Dedifferentiated amniotic fluid mesenchymal stem cell (primary cell): ENCODE results near the gene OR5AR1.
"Not testable (repeated sequence)": the region's sequence is repeated elsewhere in the genome, so short reads cannot be mapped to it uniquely, and the experiment has no call there.

ENCODE experiments used
- DNase-seq: peaks from one replicate; pipeline ENCODE4 v3.0.0-alpha.2; 2016; ENCODE audit errors: extremely low spot score

The OR5AR1 gene

DNA sequence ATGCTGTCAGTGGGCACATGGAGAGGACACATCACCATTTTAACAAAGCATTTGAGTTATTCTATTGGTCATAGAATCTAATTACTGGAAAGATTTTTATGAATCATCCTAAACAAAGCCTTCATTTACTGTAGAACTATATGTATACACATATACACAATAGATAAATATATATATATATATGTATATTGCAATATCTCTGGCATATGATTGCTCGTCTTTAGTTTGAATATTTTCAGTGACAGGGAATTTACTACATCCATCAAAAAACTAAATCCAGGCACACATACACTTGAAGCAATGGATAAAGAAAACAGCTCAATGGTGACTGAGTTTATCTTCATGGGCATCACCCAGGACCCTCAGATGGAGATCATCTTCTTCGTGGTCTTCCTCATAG is at the start of gene OR5AR1:
Gene OR5AR1, plus strand, starts transcription at position 301 of the 400 bp plus-strand sequence. Its CDS starts 0 bp downstream, at position 301.
- DNase-seq, result no peak

DNA sequence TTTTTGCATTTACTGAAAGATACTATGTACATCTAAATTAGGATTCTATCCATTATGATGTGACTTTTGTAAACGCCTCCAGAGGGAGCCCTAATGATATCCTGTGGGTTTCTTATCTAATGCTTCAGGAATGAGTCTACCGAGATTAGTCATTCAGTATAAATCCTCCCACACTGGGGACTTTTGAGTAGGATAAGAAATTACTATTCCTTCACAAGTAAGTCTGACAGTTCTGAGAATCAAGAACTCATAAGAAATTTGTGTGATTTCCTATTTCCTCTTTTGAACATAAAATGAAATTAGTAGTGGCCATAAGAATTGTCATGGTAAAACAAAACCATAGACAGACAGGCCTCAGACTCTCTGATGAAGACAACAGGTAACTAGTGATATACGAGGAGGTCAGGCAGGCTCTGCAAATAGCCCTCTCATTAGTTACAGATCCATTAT is 38.8 kb upstream of the OR5AR1 start:
- no peak for DNase-seq

DNA sequence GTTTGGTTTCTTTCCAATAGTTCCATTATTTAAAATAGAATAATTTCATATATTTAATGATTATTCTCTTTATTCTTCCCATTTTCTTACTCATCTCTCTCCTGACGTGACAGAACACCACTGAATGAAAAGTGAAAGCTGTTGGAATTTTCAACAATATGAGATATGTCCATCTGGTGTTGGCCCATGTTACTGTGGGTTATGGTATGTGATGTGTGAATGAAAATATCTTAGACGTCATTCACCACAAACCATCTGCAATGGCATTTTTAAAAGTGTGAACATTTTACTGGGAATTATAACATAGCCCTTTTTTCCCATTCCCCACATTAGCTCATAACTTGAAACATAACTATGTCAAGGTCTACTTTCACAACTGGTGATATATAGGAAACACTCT is 37.5 kb upstream of the OR5AR1 start:
- DNase-seq, result no peak

DNA sequence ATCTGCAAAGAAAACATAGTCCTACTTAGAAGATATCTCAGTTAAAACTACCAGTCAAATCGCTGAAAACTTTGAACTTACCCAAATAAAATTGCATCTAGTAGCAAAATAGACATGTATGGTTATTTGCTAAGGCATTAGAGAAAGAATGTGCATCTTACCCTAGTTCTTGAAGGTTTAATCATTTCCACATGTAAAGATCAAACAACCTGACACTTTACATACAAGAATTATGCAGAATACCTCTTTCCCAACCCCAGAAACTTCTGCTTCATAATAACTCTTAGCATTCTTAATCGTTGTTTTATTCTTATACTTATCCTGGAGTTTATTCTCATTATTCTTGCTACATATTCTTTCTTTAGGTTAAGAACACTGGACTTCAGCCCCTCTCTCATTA is 31.2 kb upstream of the OR5AR1 start:
- no peak for DNase-seq

DNA sequence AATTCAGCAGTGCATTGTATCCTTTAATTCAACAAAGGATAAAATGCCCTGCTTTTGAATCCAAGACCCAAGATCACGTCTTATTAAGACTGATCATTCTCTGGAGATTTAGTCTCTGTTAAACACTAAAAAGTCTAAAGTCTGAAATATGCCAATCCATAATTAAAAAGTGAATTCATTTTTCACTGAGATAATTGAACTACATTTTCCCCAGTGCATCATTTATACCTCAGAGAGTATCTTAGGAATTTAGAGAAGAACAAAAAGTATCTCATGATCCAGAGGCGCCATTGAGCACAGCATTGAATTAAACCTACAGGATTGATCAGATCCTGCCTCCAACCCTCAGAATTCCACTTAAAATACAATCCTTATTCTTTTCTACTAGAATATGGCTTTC is 26.6 kb upstream of the OR5AR1 start:
- DNase-seq, result no peak

DNA sequence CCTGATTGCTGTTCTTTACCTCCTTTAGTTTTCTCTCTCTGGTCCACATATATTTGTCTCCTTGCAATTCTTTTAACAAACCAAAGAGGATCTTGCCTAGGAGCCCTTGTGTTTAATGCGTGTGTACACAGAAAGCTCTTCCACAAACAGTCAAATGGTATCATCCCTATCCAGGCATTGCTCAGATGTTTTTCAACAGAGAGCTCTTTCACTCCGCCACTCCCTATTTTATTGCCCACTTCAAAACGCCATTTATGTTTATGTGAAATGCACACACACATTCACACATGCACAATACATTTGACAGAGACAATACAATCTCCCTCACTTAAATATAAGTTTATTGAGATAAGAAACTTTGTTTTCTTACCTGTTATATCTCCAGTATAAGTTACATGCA is 26.0 kb upstream of the OR5AR1 start:
- no peak for DNase-seq

DNA sequence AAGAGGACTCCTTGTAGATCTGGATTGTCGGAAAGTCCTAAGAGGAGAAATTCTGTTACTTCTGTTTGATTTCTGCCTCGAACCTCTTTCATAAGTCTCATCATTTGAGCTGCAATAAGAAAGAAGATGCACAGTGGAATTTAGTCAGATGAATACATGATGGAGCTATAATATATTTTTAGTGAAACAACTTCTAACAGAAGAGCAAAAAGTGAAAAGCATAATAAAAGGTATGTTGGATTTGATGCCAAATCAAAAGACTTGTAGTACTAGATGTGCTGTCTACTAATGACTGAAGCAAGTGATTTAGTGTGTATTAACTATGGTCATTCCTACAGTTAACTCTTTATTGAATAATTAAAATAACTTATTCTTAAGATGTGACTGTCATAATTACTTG is 21.1 kb upstream of the OR5AR1 start, which contains the start of gene OR5AP2:
Gene OR5AP2, minus strand, starts transcription at position 101 of the 400 bp plus-strand sequence. Its CDS starts 0 bp downstream, at position 101.
- no peak for DNase-seq

DNA sequence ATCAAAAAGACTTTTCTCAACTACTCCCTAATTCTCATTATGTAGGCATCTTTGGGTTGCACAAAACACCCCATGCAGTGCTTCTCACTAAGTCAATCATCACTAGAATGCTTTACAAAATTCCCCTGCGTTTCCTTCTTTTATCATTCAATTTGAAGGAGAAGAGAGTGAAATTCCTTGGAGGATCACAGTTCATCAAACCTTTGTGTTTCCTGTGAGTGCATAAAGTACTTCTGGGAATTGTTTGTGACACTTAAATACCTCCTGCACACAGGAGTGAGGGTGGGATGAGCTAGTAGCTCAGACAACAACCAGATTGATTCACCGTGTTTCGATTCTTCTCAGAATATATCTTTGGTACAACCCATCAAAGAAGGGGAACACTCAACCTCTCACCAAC is 3.7 kb upstream of the OR5AR1 start:
- no peak for DNase-seq

DNA sequence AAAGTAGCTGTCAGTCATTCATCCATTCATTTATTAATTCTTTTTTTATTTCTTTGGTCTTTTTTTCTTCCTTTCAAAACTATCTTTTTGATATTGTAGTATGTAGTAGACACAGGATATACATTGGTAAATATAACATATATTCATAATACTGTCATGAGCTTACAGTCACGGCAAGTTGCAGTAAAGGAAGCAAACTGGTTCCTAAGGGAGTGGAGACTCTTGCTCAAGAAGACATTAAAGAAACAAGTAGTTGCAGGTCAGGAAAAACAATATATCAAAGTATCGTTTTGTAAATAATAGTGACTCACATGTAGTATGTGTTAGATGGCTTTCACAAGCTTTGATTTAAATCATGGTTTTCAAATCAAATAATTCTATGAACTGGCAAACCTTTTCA is 7.5 kb downstream of the OR5AR1 start:
- DNase-seq, result no peak

DNA sequence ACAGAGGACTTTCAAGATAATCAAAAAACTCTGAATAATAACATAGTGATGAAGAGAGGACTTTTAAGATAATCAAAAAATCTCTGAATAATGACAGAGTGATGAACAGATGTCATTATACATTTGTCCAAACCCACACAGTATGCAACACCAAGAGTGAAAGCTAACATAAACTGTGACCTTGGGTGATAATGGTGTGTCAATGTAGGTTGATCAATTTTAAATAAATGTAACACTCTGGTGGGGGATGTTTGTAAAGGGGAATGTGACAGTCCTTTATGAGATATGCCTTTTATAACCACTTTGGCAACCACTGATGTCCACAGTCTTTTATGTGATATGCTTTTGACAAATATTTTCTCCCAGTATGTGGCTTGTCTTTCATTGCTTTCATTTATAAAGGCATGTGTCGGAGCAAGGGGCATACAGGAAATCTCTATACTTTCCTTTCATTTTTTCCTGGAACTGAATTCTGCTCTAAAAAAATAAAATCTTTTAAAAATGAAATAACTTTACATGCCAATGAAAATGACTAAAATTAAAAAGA is 25.1 kb downstream of the OR5AR1 start:
- no peak for DNase-seq

DNA sequence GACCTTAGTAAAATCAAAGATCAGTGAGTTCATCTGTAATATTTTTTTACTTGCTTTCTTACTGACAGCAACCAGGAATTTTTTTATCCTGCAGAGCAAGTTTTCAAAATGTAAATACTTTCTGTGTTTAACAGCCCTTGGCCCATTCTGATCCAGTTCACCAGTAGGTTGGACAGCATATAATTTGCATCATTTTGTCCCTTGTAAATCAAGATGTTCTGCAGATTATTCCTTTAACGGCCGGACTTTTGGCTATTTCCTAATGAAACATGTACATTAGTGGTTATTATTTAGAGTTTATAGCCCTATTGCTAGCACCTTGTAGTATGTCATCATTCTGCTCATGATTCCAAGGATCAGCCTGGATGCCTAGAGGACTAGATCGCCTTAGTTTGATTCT is 27.7 kb downstream of the OR5AR1 start:
- DNase-seq, result not testable (repeated sequence)

DNA sequence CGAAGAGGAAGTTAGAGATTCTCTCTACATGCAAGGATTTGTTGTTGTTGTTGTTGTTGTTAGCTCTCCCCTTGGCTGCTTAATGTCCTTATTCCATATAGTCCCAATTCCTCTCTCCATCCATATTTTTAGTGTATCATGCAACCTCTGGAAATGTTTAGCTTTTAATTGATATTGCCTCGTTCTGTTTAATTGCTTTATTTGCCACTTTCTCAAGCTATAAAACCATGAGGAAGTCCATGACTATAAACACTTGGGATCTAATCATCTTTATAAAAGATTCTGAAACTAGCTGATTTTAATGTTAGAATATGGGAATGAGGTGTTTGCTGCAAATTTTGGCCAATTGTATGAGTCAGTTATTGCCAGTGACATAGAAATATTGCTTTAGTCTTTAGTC is 29.9 kb downstream of the OR5AR1 start:
- DNase-seq, result no peak

DNA sequence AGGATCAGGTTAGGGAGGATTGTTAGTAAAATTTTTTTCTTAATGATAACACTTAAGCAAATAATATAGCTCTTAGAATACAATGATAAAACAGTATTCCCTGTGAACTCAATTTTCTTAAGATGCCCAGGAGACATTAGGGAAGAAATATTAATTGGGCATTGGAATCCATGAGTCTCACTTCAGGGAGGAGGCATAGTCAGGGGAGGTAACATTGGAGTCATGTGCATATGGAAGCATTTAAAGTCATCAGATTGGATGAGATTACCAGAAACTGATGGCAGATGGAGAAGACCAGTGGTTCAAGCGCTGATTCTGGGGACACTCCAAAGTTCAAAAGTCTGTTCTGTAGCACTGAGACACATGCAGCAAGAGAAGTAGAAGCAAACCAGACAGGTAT is 35.3 kb downstream of the OR5AR1 start, which contains the start of gene OR9G1:
Gene OR9G1, plus strand, starts transcription at position 301 of the 400 bp plus-strand sequence. CDS start 1,293 bp downstream, outside the sequence.
- no peak for DNase-seq

DNA sequence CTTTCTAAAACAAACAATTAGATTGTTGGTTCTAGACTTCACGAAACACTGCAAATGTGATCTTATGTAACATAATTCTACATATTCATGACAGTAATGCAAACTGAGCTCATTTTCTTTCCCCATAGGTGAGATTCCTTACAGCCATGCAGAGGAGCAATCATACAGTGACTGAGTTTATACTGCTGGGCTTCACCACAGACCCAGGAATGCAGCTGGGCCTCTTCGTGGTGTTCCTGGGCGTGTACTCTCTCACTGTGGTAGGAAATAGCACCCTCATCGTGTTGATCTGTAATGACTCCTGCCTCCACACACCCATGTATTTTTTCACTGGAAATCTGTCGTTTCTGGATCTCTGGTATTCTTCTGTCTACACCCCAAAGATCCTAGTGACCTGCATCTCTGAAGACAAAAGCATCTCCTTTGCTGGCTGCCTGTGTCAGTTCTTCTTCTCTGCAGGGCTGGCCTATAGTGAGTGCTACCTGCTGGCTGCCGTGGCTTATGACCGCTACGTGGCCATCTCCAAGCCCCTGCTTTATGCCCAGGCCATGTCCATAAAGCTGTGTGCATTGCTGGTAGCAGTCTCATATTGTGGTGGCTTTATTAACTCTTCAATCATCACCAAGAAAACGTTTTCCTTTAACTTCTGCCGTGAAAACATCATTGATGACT is 36.9 kb downstream of the OR5AR1 start:
- no peak for DNase-seq

DNA sequence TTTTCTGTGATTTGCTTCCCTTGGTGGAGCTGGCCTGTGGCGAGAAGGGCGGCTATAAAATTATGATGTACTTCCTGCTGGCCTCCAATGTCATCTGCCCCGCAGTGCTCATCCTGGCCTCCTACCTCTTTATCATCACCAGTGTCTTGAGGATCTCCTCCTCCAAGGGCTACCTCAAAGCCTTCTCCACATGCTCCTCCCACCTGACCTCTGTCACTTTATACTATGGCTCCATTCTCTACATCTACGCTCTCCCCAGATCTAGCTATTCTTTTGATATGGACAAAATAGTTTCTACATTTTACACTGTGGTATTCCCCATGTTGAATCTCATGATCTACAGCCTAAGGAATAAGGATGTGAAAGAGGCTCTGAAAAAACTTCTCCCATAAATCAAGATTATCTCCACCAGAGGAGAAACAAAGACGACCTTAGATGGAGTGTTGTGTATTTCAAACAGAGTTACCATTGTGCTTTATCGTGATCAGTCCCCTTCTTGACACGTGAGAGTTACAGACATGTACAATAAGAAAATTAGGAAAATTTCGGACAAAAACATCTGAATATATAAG is 37.5 kb downstream of the OR5AR1 start:
- no peak for DNase-seq

DNA sequence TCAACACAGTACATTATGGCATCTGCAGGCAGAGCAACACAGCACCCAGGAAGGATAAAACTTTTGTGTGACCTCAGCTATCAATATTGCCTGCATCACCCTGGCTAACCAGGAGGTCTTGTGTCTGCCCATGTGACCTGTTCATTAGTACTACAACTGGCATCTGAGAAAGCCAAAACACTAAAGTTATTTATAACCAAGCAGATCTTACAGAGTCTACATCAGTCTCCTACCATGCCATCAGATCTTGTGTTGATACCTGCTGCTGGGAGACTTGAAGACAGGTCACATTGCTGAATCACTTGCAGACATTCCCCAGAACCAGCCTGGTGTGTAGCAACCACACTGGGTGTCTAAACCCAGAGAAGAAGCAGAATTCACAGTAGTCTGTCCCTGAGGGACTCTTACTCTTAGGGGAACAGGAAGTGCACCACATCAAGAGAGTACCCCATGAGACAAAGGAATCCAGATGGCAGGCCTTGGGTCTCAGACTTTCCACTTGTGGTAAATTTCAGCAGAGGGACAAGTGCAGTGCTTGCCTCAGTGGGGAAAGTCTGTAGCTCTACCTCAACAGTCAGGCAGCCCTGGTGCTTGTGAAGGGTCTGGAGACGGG is 42.4 kb downstream of the OR5AR1 start:
- no peak for DNase-seq

DNA sequence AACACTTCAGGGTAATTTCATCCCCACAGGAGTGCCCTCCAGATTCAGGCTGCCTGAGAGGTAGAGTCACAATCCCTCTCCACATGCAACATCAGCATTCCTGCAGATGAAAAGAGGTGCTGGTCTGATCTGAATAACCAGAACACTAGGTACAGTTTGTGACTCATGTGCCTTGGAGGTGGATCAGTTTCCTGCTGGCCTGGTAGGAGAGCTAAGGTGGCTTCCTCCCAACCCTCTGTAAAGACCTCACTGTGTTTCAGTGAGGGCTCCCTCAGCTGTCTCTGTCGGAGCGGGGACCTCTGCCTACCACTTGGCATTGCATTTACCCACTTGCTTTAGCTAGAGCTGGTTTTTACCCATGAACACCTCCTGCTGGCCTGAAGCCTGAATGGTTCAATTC is 43.0 kb downstream of the OR5AR1 start:
- no peak for DNase-seq

DNA sequence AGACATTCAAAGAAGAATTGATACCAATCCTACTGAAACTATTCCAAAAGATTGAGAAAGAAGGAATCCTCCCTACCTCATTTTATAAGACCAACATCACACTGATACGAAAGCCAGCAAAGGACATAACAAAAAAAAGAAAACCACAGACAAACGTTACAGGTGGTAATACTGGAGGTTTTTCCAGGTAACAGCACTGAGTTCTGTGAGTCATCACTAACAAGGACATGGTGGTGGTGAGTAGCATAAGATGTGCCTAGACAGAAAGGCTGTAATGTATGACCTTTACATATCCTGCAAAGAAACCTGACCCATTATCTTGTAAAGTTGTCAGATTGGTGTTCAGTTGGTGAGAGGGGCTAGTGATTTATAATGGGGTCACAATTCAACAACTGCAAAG is 50.7 kb downstream of the OR5AR1 start:
- no peak for DNase-seq
